HEK293T (cell line): ENCODE measurements around the gene MAML2.

Experiments used
- CTCF ChIA-PET: fragments of 350-600 bp; formaldehyde crosslinking; extraction: SDS; loops from one replicate; lab custom pipeline; 2021; ENCODE audit warnings: antibody characterized with exemption, inconsistent platforms; lab: Yijun Ruan, JAX
- POLR2A ChIA-PET: fragments of 350-600 bp; formaldehyde crosslinking; extraction: SDS; loops from one replicate; lab custom pipeline; 2020; ENCODE audit warnings: antibody characterized with exemption, inconsistent platforms; lab: Yijun Ruan, JAX
- DNase-seq: peaks from one replicate; pipeline ENCODE4 v3.0.0; 2012; ENCODE audit warnings: mixed read lengths; ENCODE audit errors: extremely low spot score
- ARNT ChIP-seq: fragments of 450-650 bp; IDR thresholded peaks from 2 replicates; pipeline ENCODE4 v1.6.1; 2017; ENCODE audit warnings: mild to moderate bottlenecking
- BHLHE40 ChIP-seq: fragments of 450-650 bp; IDR thresholded peaks from 2 replicates; pipeline ENCODE4 v1.6.1; 2016; ENCODE audit warnings: mild to moderate bottlenecking, moderate library complexity, borderline replicate concordance
- CTBP1 ChIP-seq: fragments of 450-650 bp; IDR thresholded peaks from 2 replicates; pipeline ENCODE4 v1.6.1; 2016; ENCODE audit warnings: borderline replicate concordance
- ELF4 ChIP-seq: fragments of 450-650 bp; IDR thresholded peaks from 2 replicates; pipeline ENCODE4 v1.6.1; 2017; ENCODE audit warnings: antibody characterized with exemption
- FOXA1 ChIP-seq: fragments of 450-650 bp; IDR thresholded peaks from 2 replicates; pipeline ENCODE4 v1.6.1; 2016; ENCODE audit warnings: mild to moderate bottlenecking
- FOXK2 ChIP-seq: fragments of 450-650 bp; IDR thresholded peaks from 2 replicates; pipeline ENCODE4 v1.6.1; 2016; ENCODE audit warnings: mild to moderate bottlenecking
- FOXM1 ChIP-seq: fragments of 450-650 bp; IDR thresholded peaks from 2 replicates; pipeline ENCODE4 v1.6.1; 2017; ENCODE audit warnings: mild to moderate bottlenecking, borderline replicate concordance
- HDGF ChIP-seq: fragments of 450-650 bp; IDR thresholded peaks from 2 replicates; pipeline ENCODE4 v1.6.1; 2017; ENCODE audit warnings: antibody characterized with exemption, borderline replicate concordance
- L3MBTL2 ChIP-seq: fragments of 450-650 bp; conservative IDR thresholded peaks from 2 replicates; pipeline ENCODE4 v1.6.1; 2016; ENCODE audit warnings: mild to moderate bottlenecking
- LEF1 ChIP-seq: fragments of 450-650 bp; IDR thresholded peaks from 2 replicates; pipeline ENCODE4 v1.6.1; 2017; ENCODE audit warnings: mild to moderate bottlenecking, borderline replicate concordance
- NFRKB ChIP-seq: fragments of 450-650 bp; IDR thresholded peaks from 2 replicates; pipeline ENCODE4 v1.6.1; 2016; ENCODE audit warnings: mild to moderate bottlenecking, moderate library complexity
- PKNOX1 ChIP-seq: fragments of 450-650 bp; IDR thresholded peaks from 2 replicates; pipeline ENCODE4 v1.6.1; 2016
- SP1 ChIP-seq: fragments of 450-650 bp; IDR thresholded peaks from 2 replicates; pipeline ENCODE4 v1.6.1; 2017
- SUZ12 ChIP-seq: fragments of 450-650 bp; IDR thresholded peaks from 2 replicates; pipeline ENCODE4 v1.6.1; 2016; ENCODE audit warnings: mild to moderate bottlenecking
- TARDBP ChIP-seq: fragments of 450-650 bp; IDR thresholded peaks from 2 replicates; pipeline ENCODE4 v1.6.1; 2016
- ZNF384 ChIP-seq: fragments of 450-650 bp; IDR thresholded peaks from 2 replicates; pipeline ENCODE4 v1.6.1; 2016

Gene MAML2

GRCh38 chr11:96215826-96216225 is 127.2 kb downstream of the MAML2 start:
- ChIA-PET CTCF (no interaction called here), POLR2A (no interaction called here)
- TF ChIP-seq ELF4 = no peak
- TF ChIP-seq FOXA1 = no peak
- TF ChIP-seq ZNF384 = no peak
- TF ChIP-seq PKNOX1 = no peak
- no peak for TF ChIP-seq SP1
- TF ChIP-seq TARDBP = no peak
- TF ChIP-seq CTBP1 = no peak
- no peak for TF ChIP-seq BHLHE40
- no peak for TF ChIP-seq FOXM1
- no peak for TF ChIP-seq NFRKB
- no peak for TF ChIP-seq L3MBTL2
- TF ChIP-seq HDGF = no peak
- DNase-seq = no peak

- POLR2A ChIA-PET = no interaction called here
- CTCF ChIA-PET = no interaction called here
- no peak for DNase-seq
- TF ChIP-seq PKNOX1 = no peak
- no peak for TF ChIP-seq ELF4
- no peak for TF ChIP-seq CTBP1
- no peak for TF ChIP-seq TARDBP
- no peak for TF ChIP-seq LEF1
- no peak for TF ChIP-seq FOXK2
- no peak for TF ChIP-seq L3MBTL2
- no peak for TF ChIP-seq SP1
- no peak for TF ChIP-seq HDGF
- no peak for TF ChIP-seq NFRKB
- TF ChIP-seq FOXA1 = no peak
- no peak for TF ChIP-seq ZNF384
- no peak for TF ChIP-seq SUZ12
- no peak for TF ChIP-seq FOXM1
- no peak for TF ChIP-seq ARNT
- TF ChIP-seq BHLHE40 = no peak
These were observed 127.7 kb downstream of the MAML2 start for GRCh38 chr11:96215110-96215782.

- DNase-seq = no peak
- ChIA-PET CTCF (no interaction called here), POLR2A (no interaction called here)
- TF ChIP-seq CTBP1 (no peak), ARNT (no peak), SUZ12 (no peak), TARDBP (no peak), L3MBTL2 (no peak), PKNOX1 (no peak)
These were observed 128.3 kb downstream of the MAML2 start for GRCh38 chr11:96214777-96215109.

GRCh38 chr11:96213500-96213899 is 129.5 kb downstream of the MAML2 start:
- no peak for DNase-seq
- ChIA-PET POLR2A (interaction anchor here (1.1 to 1.5 kb wide), 2 partner anchors 30 to 290 kb away, joined by 3 to 7 read pairs; partner anchors contain the start of gene MTMR2), CTCF (interaction anchor here (0.6 to 1.3 kb wide), 2 partner anchors 128 to 129 kb away, joined by 3 read pairs; partner anchors contain the start of gene MAML2)
- TF ChIP-seq ZNF384 = no peak
- no peak for TF ChIP-seq L3MBTL2
- TF ChIP-seq HDGF = no peak
- TF ChIP-seq SP1 = no peak
- no peak for TF ChIP-seq FOXA1

- no peak for DNase-seq
- TF ChIP-seq ZNF384 = no peak
- TF ChIP-seq FOXM1 = no peak
- no peak for TF ChIP-seq FOXK2
- no peak for TF ChIP-seq ELF4
- TF ChIP-seq TARDBP = no peak
- TF ChIP-seq CTBP1 = no peak
- TF ChIP-seq HDGF = no peak
- TF ChIP-seq SUZ12 = no peak
- no peak for TF ChIP-seq NFRKB
- no peak for TF ChIP-seq LEF1
- TF ChIP-seq PKNOX1 = no peak
- no peak for TF ChIP-seq L3MBTL2
- TF ChIP-seq FOXA1 = no peak
- TF ChIP-seq BHLHE40 = no peak
- no peak for TF ChIP-seq SP1
- POLR2A ChIA-PET = no interaction called here
- CTCF ChIA-PET = interaction anchor here (0.6 kb wide), 1 partner anchor 128 kb away, joined by 3 read pairs; no protein-coding TSS in a partner anchor
These were observed 131.6 kb downstream of the MAML2 start for GRCh38 chr11:96211436-96211835.
